SK-N-SH (cell line): ENCODE results near the gene CPEB4. TPM values are rescaled to one million over a fixed set of nuclear protein-coding genes. Genes with fewer than 3 reads are reported as not detected.

Source experiments
- CTCF ChIA-PET: fragments of 300-600, 350-600 bp; formaldehyde crosslinking; extraction: SDS; loops from one replicate; lab custom pipeline; 2021; lab: Yijun Ruan, JAX
- POLR2A ChIA-PET: fragments of 350-600 bp; sonication (Branson Sonifier 250); formaldehyde crosslinking; extraction: SDS; loops from one replicate; lab custom pipeline; 2020; ENCODE audit warnings: antibody characterized with exemption, inconsistent platforms; lab: Yijun Ruan, JAX
- DNase-seq: peaks from one replicate; pipeline ENCODE4 v3.0.0; 2012
- H2AFZ ChIP-seq: fragments of 200-600 bp; sonication (generic); 2 replicates; pipeline ENCODE4 v1.8.1; 2016; ENCODE audit warnings: antibody characterized with exemption, mild to moderate bottlenecking, low read depth
- H3F3A ChIP-seq: fragments of 200-600 bp; sonication (generic); replicated peaks from 2 replicates; pipeline ENCODE3; 2016; ENCODE audit warnings: antibody characterized with exemption, mild to moderate bottlenecking; ENCODE audit not compliant: insufficient read depth
- H3K27ac ChIP-seq, 2 experiments: fragments of 200-500 bp in 1 of 2; fragments of 200-600 bp in 1 of 2; sonication (Bioruptor generic) in 1 of 2; sonication (generic), shearing (Covaris generic) in 1 of 2; 2 replicates each; pipeline versions ENCODE4 v1.5.1 to v1.6.1; 2014 to 2016; ENCODE audit warnings: low read depth in 2 of 2, inconsistent platforms in 1 of 2, low read length in 1 of 2, mild to moderate bottlenecking in 1 of 2, mixed read lengths in 1 of 2
- H3K27me3 ChIP-seq: fragments of 200-600 bp; sonication (generic), shearing (Covaris generic); 2 replicates; pipeline ENCODE4 v1.6.1; 2016; ENCODE audit warnings: mixed run types; ENCODE audit not compliant: insufficient read depth
- H3K36me3 ChIP-seq, 2 experiments: fragments of 200-500 bp in 1 of 2; fragments of 200-600 bp in 1 of 2; sonication (Bioruptor generic) in 1 of 2; sonication (generic) in 1 of 2; replicated peaks in 1 of 2; 2 replicates each; pipeline versions ENCODE3 to v1.5.1; 2014 to 2016; ENCODE audit warnings: low read length in 1 of 2, mild to moderate bottlenecking in 1 of 2; ENCODE audit not compliant: insufficient read depth in 2 of 2, control insufficient read depth in 1 of 2
- H3K4me1 ChIP-seq, 2 experiments: fragments of 200-500 bp in 1 of 2; fragments of 200-600 bp in 1 of 2; sonication (Bioruptor generic) in 1 of 2; sonication (generic), shearing (Covaris generic) in 1 of 2; 2 replicates each; pipeline versions ENCODE4 v1.5.1 to v1.6.1; 2014 to 2016; ENCODE audit warnings: low read depth in 1 of 2, low read length in 1 of 2, mixed run types in 1 of 2; ENCODE audit not compliant: insufficient read depth in 2 of 2, control insufficient read depth in 1 of 2
- H3K4me2 ChIP-seq: fragments of 200-600 bp; sonication (generic), shearing (Covaris generic); 2 replicates; pipeline ENCODE4 v1.6.1; 2017; ENCODE audit warnings: mixed run types
- H3K4me3 ChIP-seq, 2 experiments: fragments of 200-500 bp in 1 of 2; fragments of 200-600 bp in 1 of 2; sonication (Bioruptor generic) in 1 of 2; sonication (generic), shearing (Covaris generic) in 1 of 2; 2 replicates each; pipeline versions ENCODE4 v1.5.1 to v1.8.1; 2014 to 2016; ENCODE audit warnings: low read depth in 2 of 2, inconsistent platforms in 1 of 2, low read length in 1 of 2, mild to moderate bottlenecking in 1 of 2, mixed read lengths in 1 of 2, moderate library complexity in 1 of 2
- H3K79me2 ChIP-seq: fragments of 200-600 bp; sonication (generic); 2 replicates; pipeline ENCODE4 v1.8.1; 2017; ENCODE audit warnings: mild to moderate bottlenecking; ENCODE audit not compliant: insufficient read depth
- H3K9ac ChIP-seq: fragments of 200-600 bp; sonication (generic); 2 replicates; pipeline ENCODE4 v1.6.1; 2017; ENCODE audit warnings: mixed run types
- H3K9me2 ChIP-seq: fragments of 200-600 bp; sonication (generic); 2 replicates; pipeline ENCODE4 v1.6.1; 2017; ENCODE audit warnings: mixed run types
- H3K9me3 ChIP-seq: fragments of 200-600 bp; sonication (generic); 2 replicates; pipeline ENCODE4 v1.6.1; 2017; ENCODE audit warnings: mixed run types, mild to moderate bottlenecking, moderate library complexity
- H4K20me1 ChIP-seq: fragments of 200-600 bp; sonication (generic); 2 replicates; pipeline ENCODE4 v1.6.1; 2017; ENCODE audit warnings: mild to moderate bottlenecking, mixed run types; ENCODE audit not compliant: insufficient read depth
- CHD2 ChIP-seq: fragments of 150-350 bp; IDR thresholded peaks from 2 replicates; pipeline ENCODE4 v1.6.1; 2018; ENCODE audit warnings: low read length; ENCODE audit not compliant: partially characterized antibody
- EP300 ChIP-seq, 2 experiments: IDR thresholded peaks; 2 replicates each; pipeline versions ENCODE4 v1.4.0 to v1.6.1; 2012; ENCODE audit warnings: borderline replicate concordance in 1 of 2, low read depth in 1 of 2, low read length in 1 of 2
- EZH2phosphoT487 ChIP-seq: fragments of 200-600 bp; sonication (generic); IDR thresholded peaks from 2 replicates; pipeline ENCODE4 v1.6.1; 2017; ENCODE audit warnings: low read depth, mixed run types, mild to moderate bottlenecking, antibody characterized with exemption, moderate library complexity, borderline replicate concordance
- FOSL2 ChIP-seq: IDR thresholded peaks from 2 replicates; pipeline ENCODE4 v1.4.0; 2012; ENCODE audit warnings: low read depth, mild to moderate bottlenecking, moderate library complexity, borderline replicate concordance
- NFIC ChIP-seq: IDR thresholded peaks from 2 replicates; pipeline ENCODE4 v1.4.0; 2012; ENCODE audit warnings: borderline replicate concordance
- NRF1 ChIP-seq: IDR thresholded peaks from 2 replicates; pipeline ENCODE4 v1.6.1; 2012; ENCODE audit warnings: low read depth, mild to moderate bottlenecking, low read length
- POLR2AphosphoS5 ChIP-seq: IDR thresholded peaks from 2 replicates; pipeline ENCODE4 v1.6.1; 2012; ENCODE audit warnings: low read depth, low read length
- RCOR1 ChIP-seq: fragments of 150-350 bp; IDR thresholded peaks from 2 replicates; pipeline ENCODE4 v1.6.1; 2017; ENCODE audit warnings: antibody characterized with exemption, low read length
- RXRA ChIP-seq: IDR thresholded peaks from 2 replicates; pipeline ENCODE4 v1.4.0; 2012; ENCODE audit warnings: low read depth, mild to moderate bottlenecking, borderline replicate concordance
- TAF1 ChIP-seq: IDR thresholded peaks from 2 replicates; pipeline ENCODE4 v1.6.1; 2012; ENCODE audit warnings: low read depth, mild to moderate bottlenecking, low read length, moderate library complexity, borderline replicate concordance
- TCF12 ChIP-seq: IDR thresholded peaks from 2 replicates; pipeline ENCODE4 v1.4.0; 2012
- YY1 ChIP-seq: IDR thresholded peaks from 2 replicates; pipeline ENCODE4 v1.4.0; 2012; ENCODE audit warnings: low read depth, mild to moderate bottlenecking
- WGBS: methylation state at CpG from one replicate; pipeline ENCODE4 v1.1.6; 2017; ENCODE audit warnings: low lambda C conversion rate; 5-methylcytosine and 5-hydroxymethylcytosine counted together
- polyA plus RNA-seq, 3 experiments: library from polyadenylated mRNA; depleted of rRNA; stranded (reverse); fragments of >200 nt; gene quantifications; 2 replicates each; pipeline ENCODE4 v1.2.3, GENCODE V29; 2012
- TF ChIP-seq, protein P1 (sequence below): fragments of 150-350 bp; IDR thresholded peaks from 2 replicates; pipeline ENCODE4 v1.6.1; 2017; ENCODE audit warnings: antibody characterized with exemption, low read length, low read depth, borderline replicate concordance
- TF ChIP-seq, protein P2 (sequence below): IDR thresholded peaks from 2 replicates; pipeline ENCODE4; 2012
- TF ChIP-seq, protein P3 (sequence below): IDR thresholded peaks from 2 replicates; pipeline ENCODE4 v1.6.1; 2012; ENCODE audit warnings: mild to moderate bottlenecking, low read depth, low read length, moderate library complexity

CPEB4 gene
- polyA plus RNA-seq, 1 of the 3 experiments (the other 2 are of a cell fraction) = 6.8 TPM

DNA sequence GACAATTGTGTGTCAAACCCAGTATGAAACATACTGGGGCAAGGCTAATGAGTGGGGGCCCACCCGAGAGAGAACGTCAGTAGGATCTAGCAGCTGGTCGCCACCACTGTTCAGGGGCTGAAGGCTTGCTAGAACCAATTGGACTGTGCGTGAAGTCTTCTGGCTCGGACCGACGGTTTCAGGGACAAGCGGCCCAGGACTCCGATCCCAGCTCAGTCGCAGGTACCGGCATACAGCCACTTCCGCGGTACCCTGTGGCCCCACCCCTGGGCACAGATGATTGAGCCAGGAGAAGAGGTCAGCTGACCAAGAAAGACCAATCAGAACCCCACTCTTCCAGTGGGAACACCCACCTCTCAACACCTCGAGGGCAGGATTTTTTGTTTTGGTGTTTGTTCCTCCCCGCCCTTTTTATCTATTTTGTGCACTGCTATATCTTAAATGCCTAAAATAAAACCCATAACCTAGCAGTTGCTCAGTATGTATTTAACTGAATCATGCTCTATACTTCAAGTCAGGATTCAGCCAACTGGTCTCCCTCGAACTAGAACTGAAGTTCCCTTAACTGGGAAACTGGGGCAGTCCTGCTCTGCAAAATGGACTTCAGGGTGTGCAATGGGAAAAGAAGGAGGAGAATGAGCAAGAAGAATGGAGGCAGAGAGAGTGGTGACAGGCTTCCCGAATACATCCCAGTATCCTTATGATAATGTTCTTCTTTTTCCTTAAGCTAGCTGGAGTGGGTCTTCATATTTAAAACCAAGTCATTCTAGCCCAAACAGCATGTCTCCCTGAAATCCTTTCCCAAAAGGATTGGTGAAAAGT lies 21.1 kb upstream of the CPEB4 start (continued):
- TF ChIP-seq, protein P1, sequence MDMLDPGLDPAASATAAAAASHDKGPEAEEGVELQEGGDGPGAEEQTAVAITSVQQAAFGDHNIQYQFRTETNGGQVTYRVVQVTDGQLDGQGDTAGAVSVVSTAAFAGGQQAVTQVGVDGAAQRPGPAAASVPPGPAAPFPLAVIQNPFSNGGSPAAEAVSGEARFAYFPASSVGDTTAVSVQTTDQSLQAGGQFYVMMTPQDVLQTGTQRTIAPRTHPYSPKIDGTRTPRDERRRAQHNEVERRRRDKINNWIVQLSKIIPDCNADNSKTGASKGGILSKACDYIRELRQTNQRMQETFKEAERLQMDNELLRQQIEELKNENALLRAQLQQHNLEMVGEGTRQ = no peak

DNA sequence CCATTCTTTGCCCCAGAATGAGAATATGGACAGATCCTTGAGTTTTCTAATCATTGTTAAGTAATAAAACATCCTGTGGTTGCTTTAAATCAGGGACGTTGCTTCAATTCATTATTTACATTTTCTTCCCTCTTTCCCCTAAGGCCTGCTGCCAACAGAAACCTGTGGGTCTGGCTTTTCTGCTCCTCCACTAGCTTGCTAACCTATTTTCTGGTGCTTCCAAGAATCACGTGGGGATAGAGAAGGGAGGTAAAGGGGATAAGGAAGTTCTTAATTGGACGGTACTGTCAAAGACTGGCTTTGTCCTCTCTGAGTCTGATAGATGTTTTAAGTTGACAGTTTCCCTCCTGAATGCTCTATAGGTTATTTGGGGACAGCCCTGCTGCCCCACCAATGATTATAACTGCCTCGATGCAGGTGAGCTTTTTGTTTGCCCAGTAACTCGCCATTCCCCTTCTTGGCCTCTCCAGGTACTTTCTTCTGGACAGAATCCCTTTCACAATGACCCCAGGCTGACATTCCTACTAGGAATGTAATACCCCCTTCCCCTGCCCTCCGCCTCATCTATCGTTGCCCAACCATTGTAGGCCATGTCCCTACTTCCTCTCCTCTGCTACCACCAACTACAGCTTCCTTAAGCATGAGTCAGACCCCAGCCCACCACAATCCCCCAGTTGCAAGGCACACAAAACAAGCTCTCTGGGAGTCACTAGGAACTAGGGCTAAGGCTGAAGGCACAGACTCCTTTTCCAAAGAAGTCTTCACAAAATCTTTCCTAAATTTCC lies 19.9 kb upstream of the CPEB4 start:
- Histone ChIP-seq H3K79me2 (no peaks in the 10 kb centered on the region), H3K9me3 (no peaks in the 10 kb centered on the region), H3K9me2 (no peaks in the 10 kb centered on the region), H3K27ac (no peak overlapping the region), H3K4me2 (no peak overlapping the region), H3K4me1 (no peaks in the 10 kb centered on the region; a peak in 1 of 4 replicates), H3K27me3 (no peaks in the 10 kb centered on the region), H3F3A (no peaks in the 10 kb centered on the region), H4K20me1 (no peaks in the 10 kb centered on the region), H3K36me3 (no peaks in the 10 kb centered on the region), H3K4me3 (no peak overlapping the region)
- ChIA-PET POLR2A (interaction anchor here (0.8 kb wide), 1 partner anchor 95 kb away, joined by 3 read pairs; no protein-coding TSS in a partner anchor), CTCF (interaction anchor here (1.2 kb wide), 1 partner anchor 12 kb away, joined by 4 read pairs; no protein-coding TSS in a partner anchor)
- DNase-seq = no peak
- WGBS = 65% methylated on average over 7 of the region's 7 CpGs
- TF ChIP-seq CHD2 (no peak), POLR2AphosphoS5 (no peak), TAF1 (no peak), NFIC (no peak), TCF12 (no peak), RCOR1 (no peak), RXRA (no peak)
- TF ChIP-seq, protein P1 = no peak
- TF ChIP-seq, all 33 proteins: peak for 0
- Histone ChIP-seq H2AFZ (no peak overlapping the region), H3K9ac (no peak overlapping the region)

DNA sequence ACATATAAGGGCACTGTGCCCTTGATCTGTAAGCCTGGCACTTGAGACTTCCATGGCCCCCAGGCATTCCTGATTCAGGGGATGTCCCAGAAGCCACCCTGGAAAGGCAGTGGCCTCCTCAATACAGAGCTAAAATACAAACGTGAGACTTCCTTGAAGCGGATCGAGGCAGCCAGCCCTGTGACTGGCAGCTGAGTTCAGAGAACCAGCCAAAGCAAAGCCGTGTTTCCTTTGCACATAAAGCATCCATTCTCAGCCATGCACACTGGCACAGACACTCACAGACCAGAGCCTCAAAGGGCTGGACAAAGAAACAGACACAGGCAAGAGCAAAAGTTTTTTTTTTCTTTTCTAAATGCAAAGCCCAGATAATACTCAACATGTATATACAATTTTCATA lies 18.8 kb upstream of the CPEB4 start:
- CTCF ChIA-PET = interaction anchor here (0.7 to 1.2 kb wide), 2 partner anchors 13 to 103 kb away, joined by 3 to 4 read pairs; no protein-coding TSS in a partner anchor
- Histone ChIP-seq H3K36me3 (no peaks in the 10 kb centered on the region), H3F3A (no peaks in the 10 kb centered on the region), H2AFZ (no peak overlapping the region), H3K27ac (no peak overlapping the region), H3K4me3 (no peak overlapping the region), H3K4me1 (no peaks in the 10 kb centered on the region; a peak in 1 of 4 replicates), H4K20me1 (no peaks in the 10 kb centered on the region), H3K4me2 (no peak overlapping the region), H3K9me2 (no peaks in the 10 kb centered on the region), H3K9ac (no peak overlapping the region), H3K9me3 (no peaks in the 10 kb centered on the region), H3K79me2 (no peaks in the 10 kb centered on the region), H3K27me3 (no peaks in the 10 kb centered on the region)
- POLR2A ChIA-PET = interaction anchor here (0.8 to 2.0 kb wide), 2 partner anchors 19 to 94 kb away, joined by 3 to 6 read pairs; partner anchors contain the start of gene CPEB4
- 75% methylated on average over 4 of the region's 4 CpGs for WGBS
- no peak for DNase-seq
- no peak for TF ChIP-seq YY1
- TF ChIP-seq NRF1 = no peak
- no peak for TF ChIP-seq TAF1
- TF ChIP-seq, protein P2, sequence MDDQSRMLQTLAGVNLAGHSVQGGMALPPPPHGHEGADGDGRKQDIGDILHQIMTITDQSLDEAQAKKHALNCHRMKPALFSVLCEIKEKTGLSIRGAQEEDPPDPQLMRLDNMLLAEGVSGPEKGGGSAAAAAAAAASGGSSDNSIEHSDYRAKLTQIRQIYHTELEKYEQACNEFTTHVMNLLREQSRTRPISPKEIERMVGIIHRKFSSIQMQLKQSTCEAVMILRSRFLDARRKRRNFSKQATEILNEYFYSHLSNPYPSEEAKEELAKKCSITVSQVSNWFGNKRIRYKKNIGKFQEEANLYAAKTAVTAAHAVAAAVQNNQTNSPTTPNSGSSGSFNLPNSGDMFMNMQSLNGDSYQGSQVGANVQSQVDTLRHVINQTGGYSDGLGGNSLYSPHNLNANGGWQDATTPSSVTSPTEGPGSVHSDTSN = no peak
- TF ChIP-seq FOSL2 = no peak
- TF ChIP-seq EP300 (IDR thresholded peaks at IDR 0.05; ENCODE audit: borderline replicate concordance in 1 of 2, low read depth in 1 of 2, low read length in 1 of 2) = no peak
- TF ChIP-seq TCF12 = no peak
- TF ChIP-seq NFIC = no peak
- no peak for TF ChIP-seq EZH2phosphoT487
- TF ChIP-seq, protein P3, sequence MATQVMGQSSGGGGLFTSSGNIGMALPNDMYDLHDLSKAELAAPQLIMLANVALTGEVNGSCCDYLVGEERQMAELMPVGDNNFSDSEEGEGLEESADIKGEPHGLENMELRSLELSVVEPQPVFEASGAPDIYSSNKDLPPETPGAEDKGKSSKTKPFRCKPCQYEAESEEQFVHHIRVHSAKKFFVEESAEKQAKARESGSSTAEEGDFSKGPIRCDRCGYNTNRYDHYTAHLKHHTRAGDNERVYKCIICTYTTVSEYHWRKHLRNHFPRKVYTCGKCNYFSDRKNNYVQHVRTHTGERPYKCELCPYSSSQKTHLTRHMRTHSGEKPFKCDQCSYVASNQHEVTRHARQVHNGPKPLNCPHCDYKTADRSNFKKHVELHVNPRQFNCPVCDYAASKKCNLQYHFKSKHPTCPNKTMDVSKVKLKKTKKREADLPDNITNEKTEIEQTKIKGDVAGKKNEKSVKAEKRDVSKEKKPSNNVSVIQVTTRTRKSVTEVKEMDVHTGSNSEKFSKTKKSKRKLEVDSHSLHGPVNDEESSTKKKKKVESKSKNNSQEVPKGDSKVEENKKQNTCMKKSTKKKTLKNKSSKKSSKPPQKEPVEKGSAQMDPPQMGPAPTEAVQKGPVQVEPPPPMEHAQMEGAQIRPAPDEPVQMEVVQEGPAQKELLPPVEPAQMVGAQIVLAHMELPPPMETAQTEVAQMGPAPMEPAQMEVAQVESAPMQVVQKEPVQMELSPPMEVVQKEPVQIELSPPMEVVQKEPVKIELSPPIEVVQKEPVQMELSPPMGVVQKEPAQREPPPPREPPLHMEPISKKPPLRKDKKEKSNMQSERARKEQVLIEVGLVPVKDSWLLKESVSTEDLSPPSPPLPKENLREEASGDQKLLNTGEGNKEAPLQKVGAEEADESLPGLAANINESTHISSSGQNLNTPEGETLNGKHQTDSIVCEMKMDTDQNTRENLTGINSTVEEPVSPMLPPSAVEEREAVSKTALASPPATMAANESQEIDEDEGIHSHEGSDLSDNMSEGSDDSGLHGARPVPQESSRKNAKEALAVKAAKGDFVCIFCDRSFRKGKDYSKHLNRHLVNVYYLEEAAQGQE = no peak
